Kasumi-1 (cell line): ENCODE results near the gene PON1.

Experiments used
- DNase-seq, 2 experiments: peaks; one replicate each; lab custom pipeline; 2025; lab: John Stamatoyannopoulos, UW

Gene PON1

GRCh38 chr7:95324431-95324830 is at the start of gene PON1:
Gene PON1, minus strand, starts transcription at chr7:95324532. Its CDS starts 57 bp downstream, at chr7:95324475.
- DNase-seq = no peak

GRCh38 chr7:95373323-95373722 is 49.0 kb upstream of the PON1 start:
- DNase-seq = no peak

GRCh38 chr7:95368235-95368634 is 43.9 kb upstream of the PON1 start:
- DNase-seq = no peak

GRCh38 chr7:95367606-95368005 is 43.3 kb upstream of the PON1 start:
- DNase-seq = no peak

GRCh38 chr7:95365151-95365550 is 40.8 kb upstream of the PON1 start:
- DNase-seq = no peak

GRCh38 chr7:95357623-95358022 is 33.3 kb upstream of the PON1 start:
- no peak for DNase-seq

GRCh38 chr7:95342642-95343307 is 18.4 kb upstream of the PON1 start:
- no peak for DNase-seq

GRCh38 chr7:95342029-95342428 is 17.7 kb upstream of the PON1 start:
- no peak for DNase-seq

GRCh38 chr7:95340491-95340890 is 16.2 kb upstream of the PON1 start:
- no peak for DNase-seq

- DNase-seq = no peak
These were observed 14.5 kb upstream of the PON1 start for GRCh38 chr7:95338832-95339231.

- no peak for DNase-seq
These were observed 10.8 kb upstream of the PON1 start for GRCh38 chr7:95335093-95335492.

- no peak for DNase-seq
These were observed 10.1 kb upstream of the PON1 start for GRCh38 chr7:95334447-95334846.

- no peak for DNase-seq
These were observed 6.6 kb upstream of the PON1 start for GRCh38 chr7:95330961-95331337.

- peak in 1 of 2 experiments; percentile 27 for DNase-seq
These were observed 6.0 kb upstream of the PON1 start for GRCh38 chr7:95330204-95330960.

- no peak for DNase-seq
These were observed 3.0 kb upstream of the PON1 start for GRCh38 chr7:95327356-95327755.

GRCh38 chr7:95323410-95324129 is 762 bp downstream of the PON1 start:
- no peak for DNase-seq

- no peak for DNase-seq
These were observed 1.5 kb downstream of the PON1 start for GRCh38 chr7:95322854-95323253.

GRCh38 chr7:95322396-95322795 is 1.9 kb downstream of the PON1 start:
- no peak for DNase-seq

GRCh38 chr7:95321720-95322119 is 2.6 kb downstream of the PON1 start:
- DNase-seq = no peak

GRCh38 chr7:95320651-95321050 is 3.7 kb downstream of the PON1 start:
- DNase-seq = no peak

- DNase-seq = no peak
These were observed 4.8 kb downstream of the PON1 start for GRCh38 chr7:95319570-95319969.

- DNase-seq = no peak
These were observed 5.7 kb downstream of the PON1 start for GRCh38 chr7:95318501-95319100.

- DNase-seq = no peak
These were observed 6.4 kb downstream of the PON1 start for GRCh38 chr7:95317966-95318365.
